GM18505 (cell line): Measurements from ENCODE around the gene PLCB4.

Experiments used
- ATAC-seq: cut with Tn5 transposase; IDR thresholded peaks from one replicate; pipeline ENCODE4 v1.9.1; 2021; ENCODE audit not compliant: unreplicated experiment
- POLR2A ChIP-seq: IDR thresholded peaks from 4 replicates; pipeline ENCODE4 v1.6.1; 2011; ENCODE audit warnings: borderline replicate concordance; ENCODE audit not compliant: insufficient read depth, insufficient read length; ENCODE audit errors: extremely low read depth

Gene PLCB4

DNA sequence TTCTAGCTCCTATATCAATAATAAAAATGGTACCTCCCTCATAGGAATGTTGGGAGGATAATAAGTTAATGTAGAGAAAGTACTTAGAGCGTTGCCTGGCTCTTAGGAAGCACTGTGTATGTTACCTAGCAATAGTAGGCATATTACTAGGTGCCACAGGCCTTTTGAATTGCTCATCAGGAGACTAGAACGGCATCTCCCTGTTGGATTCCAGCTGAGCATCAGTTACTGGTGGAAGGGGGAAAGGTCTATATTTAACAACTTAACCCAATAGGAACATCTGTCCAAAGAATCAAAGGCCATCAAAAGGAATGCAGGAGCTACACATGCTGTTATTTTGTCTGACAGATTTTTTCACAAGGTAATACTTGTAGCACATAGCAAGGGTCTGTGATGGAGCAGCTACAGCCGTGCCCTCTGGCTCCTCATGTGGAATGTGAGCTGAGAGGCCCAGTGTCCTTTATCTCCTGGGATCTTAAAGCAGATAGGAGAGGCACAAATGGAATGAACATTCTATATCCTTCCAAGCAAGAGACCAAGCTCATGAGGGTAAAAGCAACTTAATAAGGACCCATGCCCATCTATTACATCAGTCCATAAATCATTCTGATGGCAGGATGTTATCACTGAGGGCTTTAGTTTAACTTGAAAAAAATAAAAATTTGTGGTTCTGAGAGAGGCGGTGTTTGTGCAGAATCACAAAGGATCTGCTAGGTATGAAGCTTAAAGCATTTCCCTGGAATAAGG, 260.6 kb downstream of the PLCB4 start:
- TF ChIP-seq POLR2A, result no peak
- ATAC-seq, result no peak

DNA sequence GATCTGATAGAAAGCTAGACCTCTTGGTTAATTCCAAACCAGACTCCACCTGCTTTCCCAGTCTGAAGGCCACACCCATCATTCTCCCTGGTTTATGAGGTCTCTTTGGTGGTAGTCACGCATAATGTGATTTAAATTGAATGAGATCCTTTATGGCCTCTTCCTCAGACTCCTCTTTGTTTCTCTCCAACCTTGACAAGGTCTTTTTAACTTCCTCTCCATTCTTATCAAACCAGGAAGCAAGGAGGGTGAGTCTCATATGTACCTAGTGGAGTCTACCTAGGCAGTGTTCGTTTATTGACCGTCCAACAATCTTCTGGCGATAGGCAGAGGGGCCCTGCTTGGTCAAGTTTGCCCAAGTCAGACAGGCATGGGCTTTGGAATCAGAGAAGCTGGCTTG, 261.3 kb downstream of the PLCB4 start:
- TF ChIP-seq POLR2A, result no peak
- ATAC-seq, result no peak

- no peak for TF ChIP-seq POLR2A
- no peak for ATAC-seq
These were observed 263.0 kb downstream of the PLCB4 start for GRCh38 chr20:9331707-9332435.

GRCh38 chr20:9332791-9333479, 264.0 kb downstream of the PLCB4 start:
- no peak for ATAC-seq
- no peak for TF ChIP-seq POLR2A

- ATAC-seq, result no peak
- TF ChIP-seq POLR2A, result no peak
These were observed 266.0 kb downstream of the PLCB4 start for GRCh38 chr20:9334866-9335265.

- no peak for TF ChIP-seq POLR2A
These were observed 269.2 kb downstream of the PLCB4 start for GRCh38 chr20:9338101-9338500.

DNA sequence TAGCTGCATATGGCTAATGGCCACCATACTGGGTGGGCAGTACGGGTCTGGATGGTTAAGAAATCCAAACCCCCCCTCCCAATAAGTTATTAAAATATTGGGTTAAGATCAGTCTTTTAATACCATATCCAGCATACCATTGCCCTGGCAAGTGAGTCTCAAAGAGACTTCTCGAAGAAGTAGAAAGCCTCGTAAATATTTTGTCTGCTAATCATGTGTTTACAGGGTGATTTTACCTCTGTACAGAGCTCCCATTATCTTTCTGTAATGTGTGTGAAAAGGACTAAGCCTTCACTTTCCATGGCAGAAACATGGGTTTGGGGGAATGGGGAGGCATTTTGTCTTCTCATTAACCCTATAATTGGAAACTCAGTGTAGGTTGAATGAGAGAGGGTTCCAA, 270.8 kb downstream of the PLCB4 start:
- ATAC-seq, result no peak
- no peak for TF ChIP-seq POLR2A

More at GRCh38 chr20:9338101-9338500, 269.2 kb downstream of the PLCB4 start:
- no peak for ATAC-seq

GRCh38 chr20:9342651-9343050, 273.8 kb downstream of the PLCB4 start:
- no peak for TF ChIP-seq POLR2A
- ATAC-seq, result no peak

DNA sequence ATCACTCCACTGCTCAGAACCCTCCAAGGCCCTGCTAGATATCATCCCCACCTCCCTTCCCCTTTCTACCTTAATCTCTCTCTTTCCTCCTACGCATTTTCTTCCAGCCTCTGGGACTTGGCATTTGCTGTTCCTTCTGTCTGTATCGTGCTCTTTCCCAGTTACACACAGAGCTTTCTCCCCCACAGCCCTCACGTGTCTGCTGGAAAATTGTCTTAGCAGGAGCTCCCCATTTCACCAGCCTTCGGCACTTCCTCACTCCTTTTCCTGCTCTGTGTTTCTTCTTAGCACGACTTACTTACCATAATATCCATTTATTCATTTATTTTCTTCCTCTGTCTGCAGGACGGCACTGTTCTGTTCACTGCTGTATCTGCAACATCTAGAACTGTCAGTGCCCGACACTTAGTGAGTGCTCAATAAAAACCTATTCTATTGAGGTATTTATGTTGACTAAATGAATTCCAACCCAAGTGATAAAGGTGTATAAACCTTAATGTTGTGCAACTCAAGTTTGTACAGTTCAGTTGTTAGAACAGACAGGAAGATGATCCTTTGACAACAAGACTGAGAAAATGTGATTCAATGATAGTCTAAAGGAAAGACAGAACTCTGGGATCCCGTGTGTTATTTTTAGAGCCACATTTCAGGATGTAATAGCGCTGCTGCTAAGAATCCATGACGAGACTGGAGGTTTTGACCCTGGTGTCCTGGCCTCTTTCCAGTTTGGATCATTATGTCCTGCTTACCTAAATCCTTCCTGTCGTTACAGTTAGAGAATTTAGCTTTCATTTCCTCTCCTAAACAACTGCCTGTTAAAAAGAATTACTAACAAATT, 275.4 kb downstream of the PLCB4 start:
- ATAC-seq, result no peak
- TF ChIP-seq POLR2A, result no peak

GRCh38 chr20:9348316-9348715, 279.4 kb downstream of the PLCB4 start:
- TF ChIP-seq POLR2A, result no peak

GRCh38 chr20:9348747-9349146, 279.9 kb downstream of the PLCB4 start:
- ATAC-seq, result no peak
- TF ChIP-seq POLR2A, result no peak

More at GRCh38 chr20:9348316-9348715, 279.4 kb downstream of the PLCB4 start:
- no peak for ATAC-seq

DNA sequence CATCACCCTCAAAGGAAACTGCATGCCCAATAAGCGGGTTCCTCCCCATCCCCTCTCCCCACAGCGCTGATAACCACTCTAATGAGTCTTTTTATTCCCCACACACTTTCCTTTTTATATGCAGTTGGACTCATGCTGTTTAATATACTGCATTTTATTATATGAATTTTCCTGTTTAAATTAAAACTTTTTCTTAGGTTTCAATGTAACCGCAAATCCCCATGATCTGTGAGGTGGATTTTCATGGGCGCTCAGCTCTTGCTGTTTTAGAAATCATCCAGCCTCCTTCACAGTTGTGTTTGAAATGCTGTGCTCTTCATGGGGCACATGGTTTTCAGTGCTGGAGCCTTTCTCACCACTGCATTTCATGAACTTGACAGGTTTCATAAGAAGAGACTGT, 280.4 kb downstream of the PLCB4 start:
- no peak for TF ChIP-seq POLR2A
- no peak for ATAC-seq

DNA sequence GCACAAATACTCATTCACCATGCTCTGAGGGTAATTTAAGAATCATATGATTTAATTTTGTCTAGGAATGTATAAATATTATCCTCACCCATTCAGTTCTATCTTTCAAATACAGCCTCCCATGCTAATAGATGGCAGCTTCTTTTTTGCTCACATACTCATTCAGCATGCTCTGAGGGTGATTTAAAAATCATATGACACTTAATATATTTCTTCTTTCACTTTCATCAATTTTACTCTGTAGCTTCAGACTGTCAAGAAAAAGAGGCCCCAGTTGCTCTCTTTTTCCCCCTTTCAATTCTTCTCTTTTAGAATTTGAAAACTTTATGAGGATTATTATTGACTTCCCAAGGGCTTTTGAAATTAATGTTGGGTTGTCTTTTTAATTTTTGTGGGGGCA, 283.9 kb downstream of the PLCB4 start:
- no peak for TF ChIP-seq POLR2A

GRCh38 chr20:9353180-9353915, 284.5 kb downstream of the PLCB4 start:
- no peak for ATAC-seq
- TF ChIP-seq POLR2A, result no peak

More for the DNA sequence above, 283.9 kb downstream of the PLCB4 start:
- no peak for ATAC-seq
